Middle frontal gyrus (tissue), 1 donor: ENCODE measurements around the gene RIMBP2.
"Not testable (repeated sequence)": the region's sequence is repeated elsewhere in the genome, so short reads cannot be mapped to it uniquely, and the experiment has no call there.

ENCODE experiments used
- DNase-seq: peaks from one replicate; pipeline ENCODE4 v3.0.0-alpha.2; 2015; ENCODE audit warnings: low spot score; ENCODE audit errors: extremely low spot score

RIMBP2 gene

DNA sequence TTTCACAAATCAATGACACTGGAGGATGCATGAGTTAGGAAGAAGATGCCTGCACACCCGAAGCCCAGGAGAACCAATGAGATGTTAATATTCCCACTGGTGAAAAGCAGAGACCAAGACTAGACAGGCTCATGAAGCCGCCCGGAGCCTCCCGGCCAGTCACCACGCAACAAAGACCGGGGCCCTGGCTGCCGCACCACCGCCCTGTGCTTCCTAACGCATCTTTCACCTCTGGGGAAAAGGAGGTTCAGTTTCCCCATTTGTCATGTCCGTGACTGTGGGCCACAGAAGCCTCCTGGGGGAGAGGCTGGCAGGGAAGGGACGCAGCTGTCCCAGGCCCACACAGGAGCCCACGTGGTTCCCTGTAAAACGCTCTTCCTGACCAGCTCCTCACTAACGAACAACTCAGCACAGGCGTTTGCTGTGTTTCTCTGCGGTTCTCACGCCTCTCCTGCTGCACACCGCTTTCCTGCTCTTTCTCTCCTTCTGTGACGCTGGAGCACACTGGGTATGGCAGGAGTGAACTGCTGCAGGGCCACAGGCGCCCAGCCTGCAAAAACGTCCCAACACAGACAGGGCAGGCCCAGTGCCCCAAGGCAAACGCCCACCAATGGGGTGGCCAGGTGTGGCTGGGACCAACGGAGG is 10.8 kb downstream of the RIMBP2 start:
- no peak for DNase-seq

DNA sequence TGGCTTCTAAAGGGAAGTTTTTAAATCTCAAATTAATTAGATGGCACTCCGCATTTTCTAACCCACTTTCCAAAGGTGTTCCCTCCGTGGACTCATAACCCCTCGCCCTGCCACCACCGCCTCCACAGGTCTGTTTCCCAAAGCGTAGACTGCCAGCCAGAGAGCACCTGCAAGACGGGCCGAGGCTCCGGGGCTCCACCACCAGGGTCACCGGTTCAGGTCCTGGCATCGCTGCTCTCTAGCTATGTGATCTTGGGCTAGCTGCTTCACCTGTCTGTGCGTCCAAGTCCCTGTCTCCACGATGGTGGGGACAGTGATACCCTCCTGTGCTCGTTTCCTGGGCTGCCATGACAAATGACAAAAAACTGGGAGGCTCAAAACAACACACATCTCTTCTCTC is 11.5 kb downstream of the RIMBP2 start:
- DNase-seq: no peak

DNA sequence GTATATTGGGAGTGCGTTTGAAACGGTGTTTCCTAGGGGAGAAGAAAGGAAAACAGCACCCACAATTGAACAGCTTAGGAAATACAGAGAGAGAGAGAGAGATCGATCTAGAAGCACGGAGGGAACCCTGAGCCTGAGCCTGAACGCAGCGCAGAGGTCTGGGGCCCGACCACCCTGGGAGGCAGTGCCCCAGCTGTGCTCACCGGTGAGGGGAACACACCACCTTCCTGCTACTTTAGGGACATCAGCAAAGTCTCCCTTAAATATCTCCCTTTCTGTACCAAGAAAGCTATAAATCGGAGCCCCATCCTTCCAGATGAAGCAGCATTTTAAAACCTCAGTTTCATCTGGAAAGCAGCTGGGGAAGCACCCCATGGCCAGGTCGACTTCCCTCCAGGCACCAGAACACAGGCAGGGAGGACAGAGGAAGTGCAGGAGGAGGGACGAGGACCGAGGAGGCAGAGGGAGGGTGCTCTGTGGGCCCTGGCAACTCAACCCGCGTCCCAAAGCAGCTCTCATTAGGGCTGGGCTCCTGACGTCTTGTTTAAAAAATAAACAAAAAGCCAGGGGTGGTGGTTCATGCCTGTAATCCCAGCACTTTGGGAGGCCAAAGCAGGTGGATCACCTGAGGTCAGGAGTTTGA is 12.2 kb downstream of the RIMBP2 start:
- no peak for DNase-seq

DNA sequence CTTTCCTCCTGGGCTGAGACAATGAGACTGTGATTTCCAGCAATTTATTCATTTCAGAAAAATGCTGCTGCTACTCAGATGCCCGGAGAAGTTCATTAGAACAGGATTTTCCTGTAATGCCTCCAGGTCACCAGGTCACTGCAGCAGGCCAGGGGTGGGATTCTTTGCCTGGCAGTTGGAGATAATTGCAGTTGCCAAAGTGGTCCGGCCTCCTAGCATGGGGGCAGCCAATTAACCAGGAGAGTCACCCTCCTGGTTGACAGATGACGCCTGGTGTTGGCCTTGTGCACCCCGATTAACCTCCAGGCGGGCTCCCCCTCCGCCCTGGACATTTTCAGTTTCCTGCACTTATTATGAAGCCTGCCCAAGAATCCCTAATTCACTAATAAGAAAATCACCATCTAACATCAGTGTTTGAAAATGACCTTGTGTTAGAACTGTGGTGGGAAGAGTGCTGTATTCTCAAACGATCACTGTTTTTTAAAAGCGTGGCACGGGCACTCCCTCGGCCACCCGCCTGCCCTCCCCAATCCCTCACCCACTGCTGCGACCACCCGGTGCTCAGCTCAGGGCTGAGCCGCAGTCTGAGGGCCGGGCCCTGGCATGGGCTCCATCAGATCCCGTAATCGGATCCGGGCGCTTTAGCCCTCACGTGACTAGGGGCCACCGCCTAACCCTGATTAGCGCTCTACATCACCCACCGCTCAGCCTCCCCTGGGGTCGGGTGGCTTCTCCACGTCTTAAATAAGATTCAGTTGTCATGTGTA is 12.9 kb downstream of the RIMBP2 start:
- DNase-seq: no peak

DNA sequence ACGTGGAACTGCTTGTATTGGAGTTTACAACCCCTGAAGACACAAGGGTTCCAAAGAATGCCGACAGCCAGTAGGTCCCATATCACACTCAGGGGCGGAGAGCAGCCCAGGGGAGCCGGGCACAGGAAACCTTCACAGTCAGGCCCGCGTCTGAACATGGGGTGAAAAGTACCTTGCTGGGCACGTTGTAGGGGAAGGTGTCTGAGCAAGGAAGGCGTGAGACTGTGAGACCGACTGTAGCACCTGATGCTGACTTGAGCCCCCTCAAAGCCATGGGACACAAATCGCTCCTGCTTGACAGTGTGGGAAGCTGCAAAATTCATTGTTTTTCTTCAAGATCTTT is 14.7 kb downstream of the RIMBP2 start:
- DNase-seq: no peak

DNA sequence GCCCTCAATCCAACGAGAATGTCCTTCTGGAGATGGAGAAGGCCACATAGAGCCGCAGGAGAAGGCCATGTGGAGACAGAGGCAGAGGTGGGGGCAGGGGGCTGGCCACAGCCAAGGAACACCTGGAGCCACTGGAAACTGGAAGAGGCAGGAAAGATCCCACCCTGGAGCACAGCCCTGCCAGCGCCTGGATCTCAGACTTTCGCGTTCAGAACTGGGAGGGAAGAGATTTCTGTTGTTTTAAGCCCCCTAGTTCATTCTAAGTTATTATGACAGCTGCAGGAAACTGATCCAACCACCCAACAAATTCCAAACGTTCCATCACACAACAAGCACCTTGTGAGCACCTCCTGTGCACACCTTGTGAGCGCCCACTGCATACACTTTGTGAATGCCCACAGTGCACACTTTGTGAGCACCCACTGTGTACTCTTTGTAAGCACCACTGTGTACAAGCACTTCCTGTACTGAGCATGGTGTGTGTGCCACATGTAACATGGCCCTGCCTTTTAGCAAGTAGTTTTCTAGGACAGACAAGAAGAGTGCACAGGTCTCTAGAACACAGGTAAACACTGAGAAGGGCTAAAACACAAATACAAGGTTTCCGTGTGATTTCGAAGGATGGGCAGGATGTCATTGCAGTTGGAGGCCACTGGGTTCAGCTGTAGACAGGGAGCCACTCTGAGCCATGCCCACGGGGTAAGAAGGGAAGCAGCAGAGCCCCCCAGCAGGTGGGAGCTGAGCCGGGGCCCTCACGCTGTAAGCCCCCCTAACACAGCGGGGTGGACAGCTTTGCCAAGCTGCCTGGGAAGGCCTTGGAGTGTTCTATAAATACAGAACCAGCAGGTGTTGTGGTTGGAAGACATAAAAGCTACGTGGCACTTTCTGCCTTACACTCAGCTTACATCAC is 15.4 kb downstream of the RIMBP2 start:
- no peak for DNase-seq

DNA sequence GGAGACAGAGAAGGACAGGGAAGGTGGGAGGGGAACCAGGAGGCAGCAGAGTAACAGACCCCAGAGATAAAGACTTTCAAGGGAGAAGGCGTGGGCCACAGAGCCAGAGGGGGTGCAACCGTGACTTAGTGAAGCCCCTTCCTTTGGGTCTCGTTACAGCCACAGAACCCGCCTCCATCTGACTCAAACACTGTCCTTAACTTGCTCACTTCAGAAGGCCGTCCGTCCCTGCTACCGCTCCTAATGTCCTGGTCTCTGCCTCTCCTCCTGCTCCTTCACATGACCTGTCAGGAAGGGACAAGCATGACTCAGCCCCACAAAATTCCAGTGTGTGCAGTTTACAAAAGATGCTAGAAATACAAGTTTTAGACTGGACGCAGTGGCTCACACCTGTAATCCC is 18.0 kb downstream of the RIMBP2 start:
- no peak for DNase-seq

DNA sequence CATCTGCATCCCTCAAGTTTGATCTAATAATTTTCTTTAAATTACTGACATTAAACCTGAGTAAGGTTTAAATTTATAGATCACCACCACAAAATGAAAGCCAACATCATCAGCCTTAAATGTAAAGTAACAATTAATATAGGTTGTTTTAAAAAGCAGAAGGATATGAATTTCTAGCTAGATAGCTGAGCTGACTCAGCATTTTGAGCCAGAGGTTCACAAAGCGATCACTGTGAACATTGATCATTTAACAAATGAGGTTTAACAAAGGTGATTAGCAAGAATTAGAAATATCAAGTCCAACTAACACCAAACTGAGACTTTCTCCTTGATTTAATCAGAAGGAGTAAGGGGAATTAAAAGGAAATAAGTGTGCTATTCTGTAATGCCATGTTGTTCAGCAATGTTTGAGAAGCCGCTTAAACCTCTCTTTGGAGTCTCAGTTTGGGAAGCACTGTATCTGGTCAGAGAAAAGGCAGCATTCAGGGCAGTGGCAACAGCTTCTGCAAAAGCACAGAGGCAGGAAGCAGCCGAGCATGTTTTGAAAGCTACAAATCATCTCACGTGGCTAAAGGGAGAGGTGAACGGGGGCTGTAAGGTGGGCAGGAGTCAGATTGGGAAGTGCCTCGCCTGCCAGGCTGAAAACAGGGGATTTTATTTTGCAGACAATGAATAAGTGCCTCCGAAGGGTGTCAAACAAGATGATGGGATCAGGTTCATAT is 19.6 kb downstream of the RIMBP2 start:
- DNase-seq: no peak

DNA sequence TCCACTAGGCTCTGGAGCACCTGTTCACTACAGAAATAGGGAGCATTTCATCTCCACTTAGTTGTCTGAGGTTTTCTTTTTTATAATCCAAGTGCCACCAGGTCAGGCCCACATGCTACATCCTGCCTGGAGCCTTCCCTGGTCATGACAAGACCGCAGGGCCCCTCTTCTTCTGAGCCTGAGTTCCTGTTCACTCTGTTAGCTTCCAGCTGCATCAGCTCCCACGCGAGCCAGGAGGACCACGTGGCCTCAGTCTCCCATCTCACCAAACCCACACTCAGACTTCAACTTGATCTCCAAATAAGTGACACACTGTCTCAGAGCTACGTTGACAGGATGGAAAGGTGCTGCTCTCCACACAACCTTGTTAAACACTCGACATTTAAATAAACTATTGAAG is 21.0 kb downstream of the RIMBP2 start:
- no peak for DNase-seq

DNA sequence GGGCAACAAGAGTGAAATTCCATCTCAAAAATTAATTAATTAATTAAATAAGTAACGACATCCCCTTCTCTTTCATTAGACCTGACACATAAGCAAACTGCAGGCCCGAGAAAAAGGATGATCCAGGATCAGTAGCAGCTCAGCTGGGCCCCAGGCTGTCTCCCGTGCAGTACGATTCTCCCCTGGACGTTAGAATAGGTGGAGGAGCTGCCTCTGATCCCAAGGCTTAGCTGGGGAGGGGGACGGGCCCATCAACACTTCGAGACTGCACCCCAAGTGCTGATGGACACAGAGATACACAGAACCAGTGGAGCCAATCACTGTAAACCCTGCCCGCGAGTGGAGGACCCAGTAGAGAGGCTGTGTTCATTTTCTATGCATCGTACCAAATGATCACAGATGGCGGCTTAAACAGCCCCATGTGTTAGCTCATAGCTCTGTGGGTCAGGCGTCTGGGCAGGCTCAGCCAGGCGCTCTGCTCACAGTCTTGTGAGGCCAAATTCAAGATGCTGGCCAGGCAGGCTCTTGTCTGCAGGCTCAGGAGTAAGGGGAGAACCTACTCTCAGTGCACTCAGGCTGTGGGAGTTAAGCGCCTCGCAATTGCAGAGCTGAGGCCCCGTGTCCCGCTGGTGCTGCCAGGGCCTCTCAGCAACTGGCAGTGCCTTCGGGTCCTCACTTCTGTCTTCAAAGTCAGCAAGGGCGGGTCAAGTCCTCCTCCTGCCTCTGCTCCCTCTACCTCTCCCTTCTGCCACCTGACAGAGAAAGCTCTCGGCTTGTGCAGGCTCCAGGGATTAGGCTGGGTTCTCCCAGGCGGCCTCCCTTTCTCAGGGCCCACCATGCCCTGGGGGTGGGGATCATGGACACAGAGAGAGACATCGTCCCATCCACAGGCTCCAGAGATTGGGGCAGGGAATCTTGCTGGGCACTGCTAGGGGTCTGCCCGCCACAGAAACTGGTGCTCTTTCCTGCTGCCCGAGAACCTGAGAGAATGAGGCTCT is 26.4 kb downstream of the RIMBP2 start:
- no peak for DNase-seq

DNA sequence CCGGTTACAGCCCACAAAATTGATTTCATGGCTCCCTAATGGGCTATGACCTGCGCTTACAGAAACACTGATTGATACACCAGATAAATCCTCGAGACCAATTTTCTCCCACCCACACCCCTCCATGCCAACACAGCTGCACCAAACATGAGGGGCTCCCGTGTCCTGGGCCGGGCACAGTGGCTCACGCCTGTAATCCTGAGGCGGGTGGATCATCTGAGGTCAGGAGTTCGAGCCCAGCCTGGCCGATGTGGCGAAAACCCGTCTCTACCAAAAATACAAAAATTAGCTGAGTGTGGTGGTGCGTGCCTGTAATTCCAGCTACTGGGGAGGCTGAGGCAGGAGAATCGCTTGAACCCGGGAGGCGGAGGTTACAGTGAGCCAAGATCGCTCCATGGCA is 27.1 kb downstream of the RIMBP2 start:
- not testable (repeated sequence) for DNase-seq

DNA sequence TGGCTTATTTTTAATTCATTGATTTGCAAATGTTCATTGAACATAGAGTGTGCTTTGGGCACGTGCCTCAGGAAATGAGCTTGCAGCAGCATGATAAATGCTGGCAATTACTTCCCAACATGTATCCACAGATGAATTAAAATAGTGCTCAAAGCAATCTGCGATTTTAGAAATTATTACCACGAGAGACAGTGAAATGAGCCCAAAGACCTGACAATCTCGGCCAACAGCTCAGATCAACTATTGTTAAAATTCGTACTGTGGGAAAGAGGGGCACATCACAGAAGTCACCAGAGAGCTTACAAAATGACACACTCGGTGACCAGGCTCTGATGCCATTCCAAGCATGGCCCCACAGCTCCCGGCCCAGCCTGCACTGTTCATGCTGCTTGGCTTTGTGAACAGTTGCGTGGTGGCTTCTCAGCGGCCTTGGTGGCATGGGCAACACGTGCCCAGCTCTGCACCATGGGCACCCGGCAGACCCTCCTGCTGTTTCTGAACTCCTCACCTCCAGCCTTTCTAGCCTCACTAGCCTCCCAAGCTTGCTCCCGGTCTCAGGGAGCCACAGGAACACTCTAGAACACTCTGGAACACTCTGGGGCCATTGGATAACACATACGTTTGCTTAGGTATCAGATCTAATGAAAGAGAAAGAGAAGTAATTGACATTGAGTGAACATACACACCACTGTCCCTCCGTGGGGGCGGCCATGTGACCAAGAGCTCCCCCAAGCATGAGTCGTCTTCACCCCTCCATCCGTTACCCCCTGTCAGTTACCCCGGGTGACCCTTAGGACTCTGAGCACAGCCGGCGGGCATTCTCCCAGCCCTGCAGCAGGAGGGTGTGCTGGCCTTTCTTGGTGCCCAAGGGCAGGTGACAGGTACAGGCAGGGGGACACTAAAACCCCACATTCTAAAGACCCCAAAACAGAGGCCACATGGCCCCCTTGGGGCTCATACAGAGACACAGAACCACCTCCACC is 28.0 kb downstream of the RIMBP2 start:
- no peak for DNase-seq

DNA sequence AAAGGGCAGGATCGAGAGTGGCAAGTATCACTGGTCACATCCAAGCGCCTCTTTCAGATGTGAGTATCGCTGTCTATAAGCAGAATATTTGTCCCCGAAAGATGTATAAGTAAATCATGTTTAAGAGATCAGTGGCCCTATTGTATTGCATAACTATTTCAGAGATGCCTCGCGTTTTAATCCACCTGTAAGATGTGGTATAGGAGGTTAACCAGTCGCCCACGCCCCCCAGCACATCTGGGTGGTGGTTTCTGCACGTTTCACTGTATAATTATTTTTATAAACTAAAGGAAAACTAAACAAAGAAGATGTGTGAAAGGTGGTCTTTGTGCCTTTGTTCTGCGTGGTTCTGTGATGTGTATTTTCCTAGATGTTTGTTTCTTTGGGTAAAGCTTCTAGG is 28.9 kb downstream of the RIMBP2 start:
- DNase-seq: no peak

DNA sequence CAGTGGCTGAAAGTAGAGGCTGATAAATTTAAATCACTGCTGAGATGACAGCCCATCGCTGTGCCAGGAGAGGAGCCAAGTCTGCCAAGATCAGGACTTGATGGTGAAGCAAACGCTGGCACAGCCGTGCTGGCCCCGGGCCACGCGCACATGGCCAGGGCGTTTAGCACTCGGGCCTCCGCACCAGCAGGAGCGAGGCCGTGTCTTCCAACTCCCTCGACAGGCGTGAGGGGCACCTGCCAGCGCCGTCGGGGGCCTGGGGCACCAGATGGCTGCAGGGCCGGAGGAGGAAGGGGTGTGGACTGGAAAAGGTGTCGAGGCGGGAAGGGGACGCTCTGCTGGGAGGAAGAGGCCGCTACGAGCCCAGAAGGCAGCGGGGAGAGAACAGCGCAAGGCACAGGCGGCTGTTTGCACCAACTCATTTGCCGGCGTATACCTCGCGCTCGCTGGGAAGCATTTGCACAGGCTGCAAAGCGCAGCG is 29.5 kb downstream of the RIMBP2 start:
- DNase-seq: no peak

DNA sequence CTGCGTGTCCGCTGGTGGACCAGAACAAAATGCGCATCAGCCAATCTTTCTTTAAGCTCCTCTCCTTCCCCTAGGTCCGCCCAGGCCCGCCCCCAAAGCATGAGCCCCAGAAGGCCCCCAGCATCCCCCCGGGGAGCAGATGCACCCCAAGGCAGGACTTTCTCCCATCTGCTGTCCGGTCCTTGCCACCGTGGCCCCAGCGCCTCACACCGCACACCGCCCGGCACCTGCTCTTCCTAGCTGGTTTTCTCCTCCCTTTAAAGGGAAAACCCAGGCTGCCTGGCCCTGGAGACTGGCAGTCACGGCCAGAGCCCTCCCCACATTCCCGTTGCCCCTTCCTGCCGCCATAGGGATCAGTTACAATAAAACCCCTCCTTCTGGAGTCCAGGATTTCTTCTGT is 30.2 kb downstream of the RIMBP2 start:
- no peak for DNase-seq

DNA sequence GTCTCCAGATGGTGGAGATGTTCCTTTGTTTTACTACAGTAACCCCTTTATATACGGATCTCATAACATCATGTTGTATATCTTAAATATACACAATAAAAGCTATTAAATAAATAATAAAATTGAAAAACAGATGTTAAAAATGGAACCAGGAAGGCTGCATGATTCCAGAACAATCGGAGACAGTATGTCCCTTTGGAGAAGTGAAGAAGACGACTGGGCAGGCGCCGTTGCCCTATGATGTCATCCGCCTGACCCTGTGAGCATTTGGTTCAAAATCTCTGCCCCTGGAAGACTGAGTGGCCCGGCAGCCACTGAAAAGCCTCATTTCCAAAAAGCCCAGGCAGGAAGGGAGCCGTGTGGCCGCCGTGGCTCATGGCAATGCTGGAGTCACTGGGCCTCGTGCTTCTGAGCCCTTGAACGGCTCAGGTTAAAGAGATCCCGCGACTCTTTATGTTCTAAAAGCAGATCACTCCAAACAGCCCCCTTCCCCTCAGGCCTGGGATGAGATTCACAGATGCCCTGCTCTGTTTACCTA is 30.8 kb downstream of the RIMBP2 start:
- DNase-seq: no peak

DNA sequence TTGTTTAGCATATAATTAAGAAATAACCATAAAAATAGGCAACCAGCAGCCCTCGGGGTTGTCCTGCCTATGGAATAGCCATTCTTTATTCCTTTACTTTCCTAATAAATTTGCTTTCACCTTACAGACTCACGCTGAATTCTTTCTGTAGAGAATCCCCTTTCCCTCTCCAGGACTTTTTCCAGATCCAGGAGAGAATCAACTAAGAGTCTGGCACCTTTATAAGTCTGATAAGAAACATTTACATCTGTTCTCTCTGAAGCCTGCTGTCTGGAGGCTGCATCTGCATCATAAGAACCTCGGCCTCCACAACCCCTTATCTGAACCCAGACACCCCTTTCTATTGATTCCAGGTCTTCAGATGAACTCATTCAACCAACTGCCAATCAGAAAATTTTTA is 32.3 kb downstream of the RIMBP2 start:
- DNase-seq: no peak

DNA sequence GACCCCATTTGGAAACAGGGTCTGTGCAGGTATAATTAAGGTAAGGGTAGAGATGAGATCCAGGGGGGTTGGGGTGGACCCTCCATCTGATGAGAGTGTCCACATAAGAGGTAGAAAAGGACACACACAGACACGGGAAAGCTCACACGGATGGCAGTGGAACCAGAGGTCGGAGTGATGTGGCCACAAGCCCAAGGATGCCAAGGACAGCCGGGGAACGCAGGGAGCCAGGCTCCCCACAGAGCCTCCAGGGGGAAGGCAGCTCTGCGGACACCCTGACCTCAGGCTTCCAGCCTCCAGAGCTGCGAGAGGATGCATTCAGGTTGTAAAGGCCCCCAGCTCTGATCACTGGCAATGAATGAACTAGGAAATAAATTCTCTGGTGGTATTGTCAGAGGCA is 33.0 kb downstream of the RIMBP2 start:
- no peak for DNase-seq
